ENCODE data around the gene FAM219A.

- TF ChIP-seq POLR2AphosphoS5 (IDR thresholded peaks at IDR 0.05) (no peak), CTCF (IDR thresholded peaks at IDR 0.05) (no peak), POLR2A (IDR thresholded peaks at IDR 0.05) (no peak)
Observed at GRCh38 chr9:34385561-34386230, 72.7 kb downstream of the FAM219A start.

Data from breast epithelium (tissue), 3 donors.